Mammary epithelial cell (primary cell): ENCODE data around the gene MT1X.

Experiments
- CTCF ChIP-seq, 2 donors: IDR thresholded peaks in 1 of 2; conservative IDR thresholded peaks in 1 of 2; 2 replicates each; pipeline ENCODE4 v1.5.1; 2011 to 2012; ENCODE audit warnings: inconsistent platforms in 2 of 2, low read length in 2 of 2, mild to moderate bottlenecking in 2 of 2, control low read depth in 1 of 2, low read depth in 1 of 2; ENCODE audit not compliant: insufficient read depth in 1 of 2; ENCODE audit errors: extremely low read depth in 1 of 2
- EZH2 ChIP-seq: IDR thresholded peaks from 2 replicates; pipeline ENCODE4 v1.6.1; 2012; ENCODE audit warnings: low read length, inconsistent platforms, borderline replicate concordance

GRCh38 chr16:56715126-56715525 lies 32.9 kb downstream of the MT1X start:
- no peak for TF ChIP-seq CTCF (conservative IDR thresholded peaks at IDR 0.05 in 1 of 2, IDR thresholded peaks at IDR 0.05 in 1 of 2; ENCODE audit: extremely low read depth in 1 of 2, insufficient read depth in 1 of 2, low read depth in 1 of 2, low read length in 2 of 2)
- TF ChIP-seq EZH2: no peak
